ENCODE results near the gene LPCAT3. TPM values are rescaled to one million over a fixed set of nuclear protein-coding genes. Genes with fewer than 3 reads are reported as not detected.

LPCAT3 gene
- total RNA-seq, 1 experiment from 2014 or later, result 45.8 TPM

GRCh38 chr12:7065073-7065623 is 46.9 kb upstream of the LPCAT3 start:
- no peak overlapping the region for H3K4me2 ChIP-seq (ENCODE audit: low read length)
- H3K36me3 ChIP-seq (ENCODE audit: control insufficient read depth in 1 of 2, insufficient read depth in 2 of 2, low read length in 2 of 2), result no peaks in the 10 kb centered on the region
- no peak overlapping the region for H3K4me3 ChIP-seq (replicated peaks in 1 of 2; ENCODE audit: low read depth in 1 of 2, low read length in 2 of 2)
- BruUV-seq (replicated peaks), result no TSS peak
- H3K27me3 ChIP-seq (ENCODE audit: insufficient read depth, low read length), result no peaks in the 10 kb centered on the region
- H2AFZ ChIP-seq (ENCODE audit: low read depth, low read length, poor library complexity, severe bottlenecking), result no peak overlapping the region
- ChIA-PET CTCF (no interaction called here), RAD21 (ENCODE audit: low non-redundant PET in 1 of 2, low total read pairs in 2 of 2, uncharacterized antibody in 2 of 2, unreplicated experiment in 2 of 2) (no interaction called here), POLR2A (no interaction called here)
- TF ChIP-seq ZNF274 (IDR thresholded peaks at IDR 0.05; ENCODE audit: low read depth, low read length) (no peak), JUND (IDR thresholded peaks at IDR 0.05) (no peak), ZFX (IDR thresholded peaks at IDR 0.05) (no peak), CBX3 (IDR thresholded peaks at IDR 0.05; ENCODE audit: low read depth) (no peak), POLR2A (IDR thresholded peaks at IDR 0.05; ENCODE audit: borderline replicate concordance, extremely low read depth, insufficient read depth, insufficient read length) (no peak), POLR2AphosphoS5 (IDR thresholded peaks at IDR 0.05; ENCODE audit: low read depth, low read length) (no peak), YY1 (IDR thresholded peaks at IDR 0.05; ENCODE audit: extremely low read depth, insufficient replicate concordance, low read depth, low read length) (no peak), SP1 (IDR thresholded peaks at IDR 0.05; ENCODE audit: low read depth) (no peak), ATF3 (IDR thresholded peaks at IDR 0.05) (no peak), ZBTB33 (IDR thresholded peaks at IDR 0.05; ENCODE audit: extremely low read depth, insufficient replicate concordance, low read length) (no peak), SRF (IDR thresholded peaks at IDR 0.05; ENCODE audit: low read depth) (no peak), EGR1 (IDR thresholded peaks at IDR 0.05; ENCODE audit: low read depth) (no peak), FOSL1 (IDR thresholded peaks at IDR 0.05; ENCODE audit: low read depth) (no peak), ELF1 (IDR thresholded peaks at IDR 0.05; ENCODE audit: borderline replicate concordance, low read depth) (no peak)
- TF ChIP-seq, protein P1, sequence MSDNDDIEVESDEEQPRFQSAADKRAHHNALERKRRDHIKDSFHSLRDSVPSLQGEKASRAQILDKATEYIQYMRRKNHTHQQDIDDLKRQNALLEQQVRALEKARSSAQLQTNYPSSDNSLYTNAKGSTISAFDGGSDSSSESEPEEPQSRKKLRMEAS (IDR thresholded peaks at IDR 0.05), result no peak
- TF ChIP-seq, protein P2, sequence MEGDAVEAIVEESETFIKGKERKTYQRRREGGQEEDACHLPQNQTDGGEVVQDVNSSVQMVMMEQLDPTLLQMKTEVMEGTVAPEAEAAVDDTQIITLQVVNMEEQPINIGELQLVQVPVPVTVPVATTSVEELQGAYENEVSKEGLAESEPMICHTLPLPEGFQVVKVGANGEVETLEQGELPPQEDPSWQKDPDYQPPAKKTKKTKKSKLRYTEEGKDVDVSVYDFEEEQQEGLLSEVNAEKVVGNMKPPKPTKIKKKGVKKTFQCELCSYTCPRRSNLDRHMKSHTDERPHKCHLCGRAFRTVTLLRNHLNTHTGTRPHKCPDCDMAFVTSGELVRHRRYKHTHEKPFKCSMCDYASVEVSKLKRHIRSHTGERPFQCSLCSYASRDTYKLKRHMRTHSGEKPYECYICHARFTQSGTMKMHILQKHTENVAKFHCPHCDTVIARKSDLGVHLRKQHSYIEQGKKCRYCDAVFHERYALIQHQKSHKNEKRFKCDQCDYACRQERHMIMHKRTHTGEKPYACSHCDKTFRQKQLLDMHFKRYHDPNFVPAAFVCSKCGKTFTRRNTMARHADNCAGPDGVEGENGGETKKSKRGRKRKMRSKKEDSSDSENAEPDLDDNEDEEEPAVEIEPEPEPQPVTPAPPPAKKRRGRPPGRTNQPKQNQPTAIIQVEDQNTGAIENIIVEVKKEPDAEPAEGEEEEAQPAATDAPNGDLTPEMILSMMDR (IDR thresholded peaks at IDR 0.05 in 2 of 3, conservative IDR thresholded peaks at IDR 0.05 in 1 of 3; ENCODE audit: borderline replicate concordance in 1 of 3, insufficient read depth in 1 of 3, low read depth in 2 of 3, low read length in 2 of 3), result no peak
- intact Hi-C loops (cut with micrococcal nuclease), result no loop called here
- no peaks in the 10 kb centered on the region for H3K9me2 ChIP-seq (ENCODE audit: insufficient read depth)
- ATAC-seq (no peak), DNase-seq (ENCODE audit: low read depth, low spot score) (no peak)
- no peak overlapping the region for H3K9ac ChIP-seq (ENCODE audit: low read length)
- no peaks in the 10 kb centered on the region for H3K79me2 ChIP-seq (ENCODE audit: insufficient read depth, low read length)
- H3K27ac ChIP-seq (ENCODE audit: low read depth, low read length), result no peak overlapping the region
- H3K4me1 ChIP-seq (ENCODE audit: control insufficient read depth in 1 of 2, insufficient read depth in 2 of 2, low read length in 2 of 2), result peaks cover 0 to 4% of the 10 kb centered on the region in 2 experiments; a peak in 1 of 4 replicates
- H3K9me3 ChIP-seq (ENCODE audit: control insufficient read depth in 1 of 2, insufficient read depth in 1 of 2, low read depth in 1 of 2, low read length in 2 of 2), result no peaks in the 10 kb centered on the region
- no peaks in the 10 kb centered on the region for H4K20me1 ChIP-seq (ENCODE audit: insufficient read depth)

Measured in HCT116 (cell line).